Keratinocyte (primary cell): Measurements from ENCODE around the gene PRXL2C. TPM values are rescaled to one million over a fixed set of nuclear protein-coding genes. Genes with fewer than 3 reads are reported as not detected.

ENCODE experiments used
- DNase-seq: peaks from one replicate; pipeline ENCODE4 v3.0.0-alpha.2; 2011; ENCODE audit warnings: low read depth, missing footprints, low spot score
- FAIRE-seq: peaks from 2 replicates; lab custom pipeline; 2011; peaks lifted over from hg19 to GRCh38; lab: Jason Lieb, UNC
- H2AFZ ChIP-seq: 2 replicates; pipeline ENCODE4 v1.6.0; 2012; ENCODE audit warnings: low read length, control low read depth, inconsistent platforms; ENCODE audit not compliant: control insufficient read depth
- H3K27ac ChIP-seq: 2 replicates; pipeline ENCODE4 v1.5.1; 2011; ENCODE audit warnings: low read length; ENCODE audit not compliant: control insufficient read depth, insufficient read depth
- H3K27me3 ChIP-seq: 3 replicates; pipeline ENCODE4 v1.6.0; 2011; ENCODE audit warnings: low read length; ENCODE audit not compliant: control insufficient read depth, insufficient read depth; ENCODE audit errors: extremely low read depth
- H3K36me3 ChIP-seq, 2 experiments: 2 replicates in 1 of 2; 3 replicates in 1 of 2; pipeline ENCODE4 v1.5.1; 2011; ENCODE audit warnings: low read length in 2 of 2, mild to moderate bottlenecking in 1 of 2; ENCODE audit not compliant: control insufficient read depth in 2 of 2, insufficient read depth in 2 of 2; ENCODE audit errors: extremely low read depth in 1 of 2
- H3K4me1 ChIP-seq: 3 replicates; pipeline ENCODE4 v1.5.1; 2011; ENCODE audit warnings: low read length; ENCODE audit not compliant: control insufficient read depth, insufficient read depth; ENCODE audit errors: extremely low read depth
- H3K4me2 ChIP-seq: 3 replicates; pipeline ENCODE4 v1.6.0; 2011; ENCODE audit warnings: low read depth, low read length; ENCODE audit not compliant: control insufficient read depth, insufficient read depth; ENCODE audit errors: extremely low read depth
- H3K4me3 ChIP-seq, 3 experiments: fragments of 200-600 bp in 1 of 3; sonication (generic) in 1 of 3; 2 replicates in 2 of 3; 3 replicates in 1 of 3; pipeline ENCODE4 v1.5.1; 2011 to 2016; ENCODE audit warnings: low read length in 3 of 3, mild to moderate bottlenecking in 3 of 3, control low read depth in 2 of 3, inconsistent platforms in 1 of 3, low read depth in 1 of 3, mixed read lengths in 1 of 3, mixed run types in 1 of 3, moderate library complexity in 1 of 3; ENCODE audit not compliant: control insufficient read depth in 2 of 3, insufficient read depth in 2 of 3; ENCODE audit errors: extremely low read depth in 1 of 3
- H3K79me2 ChIP-seq: 2 replicates; pipeline ENCODE4 v1.6.0; 2012; ENCODE audit warnings: low read length; ENCODE audit not compliant: control insufficient read depth, insufficient read depth
- H3K9ac ChIP-seq: 3 replicates; pipeline ENCODE4 v1.6.0; 2011; ENCODE audit warnings: low read length; ENCODE audit not compliant: control insufficient read depth, insufficient read depth; ENCODE audit errors: extremely low read depth
- H3K9me1 ChIP-seq: 3 replicates; pipeline ENCODE4 v1.6.0; 2011; ENCODE audit warnings: low read length; ENCODE audit not compliant: control insufficient read depth, insufficient read depth; ENCODE audit errors: extremely low read depth
- H3K9me3 ChIP-seq: 2 replicates; pipeline ENCODE4 v1.5.1; 2012; ENCODE audit warnings: low read depth, low read length; ENCODE audit not compliant: control insufficient read depth
- H4K20me1 ChIP-seq: 3 replicates; pipeline ENCODE4 v1.6.0; 2011; ENCODE audit warnings: low read length; ENCODE audit not compliant: control insufficient read depth, insufficient read depth; ENCODE audit errors: extremely low read depth
- CTCF ChIP-seq, 3 experiments: IDR thresholded peaks in 1 of 3; conservative IDR thresholded peaks in 1 of 3; optimal IDR thresholded peaks in 1 of 3; 2 replicates in 2 of 3; 3 replicates in 1 of 3; pipeline versions ENCODE3 to v1.5.1; 2011; ENCODE audit warnings: low read length in 3 of 3, mild to moderate bottlenecking in 3 of 3, moderate library complexity in 2 of 3, control low read depth in 1 of 3, inconsistent platforms in 1 of 3; ENCODE audit not compliant: insufficient read depth in 2 of 3; ENCODE audit errors: extremely low read depth in 1 of 3
- EZH2 ChIP-seq: IDR thresholded peaks from one replicate; pipeline ENCODE4 v1.6.1; 2012; ENCODE audit warnings: inconsistent platforms, mild to moderate bottlenecking, low read length, moderate library complexity
- dilution Hi-C: fragments of 300-500 bp; cut with MboI; formaldehyde crosslinking; loops from one replicate; pipeline ENCODE4 v1.7.0; 2020; ENCODE audit warnings: low sequenced_read_pairs; ENCODE audit not compliant: extremely low pct_ligation_motif_present
- polyA plus RNA-seq, 5 experiments: library from polyadenylated mRNA; depleted of rRNA in 3 of 5; stranded (reverse) in 3 of 5; stranded (forward) in 1 of 5; unstranded in 1 of 5; fragments of >200 nt; gene quantifications; 1 replicate in 1 of 5; 2 replicates in 3 of 5; 3 replicates in 1 of 5; pipeline versions ENCODE4 v1.2.1 to v1.2.3, GENCODE V29; 2011 to 2012; ENCODE audit warnings: missing spikeins in 2 of 5, low read depth in 1 of 5, low replicate concordance in 1 of 5

PRXL2C gene
- polyA plus RNA-seq, 1 donor (not counting 4 experiments of a cell fraction or from before 2014, with no cell fraction given): 10.1 TPM

- H3K36me3 ChIP-seq: no peaks in the 10 kb centered on the region
- no peak for FAIRE-seq
These were observed 8.5 kb upstream of the PRXL2C start for GRCh38 chr9:96663506-96664120.

DNA sequence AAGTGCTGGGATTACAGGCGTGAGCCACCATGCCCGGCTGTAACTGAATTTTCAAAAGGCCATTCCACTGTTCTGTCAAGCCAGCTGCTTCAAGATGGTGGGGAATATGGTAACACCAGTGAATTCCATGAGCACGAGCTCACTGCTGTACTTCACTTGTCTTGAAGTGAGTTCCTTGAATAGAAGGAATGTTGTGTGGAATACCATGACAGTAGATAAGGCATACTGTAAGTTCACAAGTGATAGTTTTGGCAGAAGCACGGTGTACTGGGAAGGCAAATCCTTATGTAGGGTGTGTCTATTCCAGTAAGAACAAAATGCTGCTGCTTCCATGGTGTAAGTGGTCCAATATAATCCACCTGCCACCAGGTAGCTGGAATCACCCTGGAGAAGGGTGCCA lies 6.6 kb upstream of the PRXL2C start:
- dilution Hi-C loops: no loop called here
- Histone ChIP-seq H3K4me1 (no peaks in the 10 kb centered on the region), H3K9ac (no peak overlapping the region), H3K79me2 (no peaks in the 10 kb centered on the region), H4K20me1 (no peaks in the 10 kb centered on the region), H3K9me3 (no peaks in the 10 kb centered on the region), H3K4me3 (no peak overlapping the region), H3K4me2 (no peak overlapping the region), H2AFZ (no peak overlapping the region), H3K9me1 (no peaks in the 10 kb centered on the region), H3K27ac (no peak overlapping the region), H3K27me3 (no peaks in the 10 kb centered on the region), H3K36me3 (no peaks in the 10 kb centered on the region)
- DNase-seq (no peak), FAIRE-seq (no peak)
- TF ChIP-seq CTCF (optimal IDR thresholded peaks at IDR 0.05 in 1 of 3, IDR thresholded peaks at IDR 0.05 in 1 of 3, conservative IDR thresholded peaks at IDR 0.05 in 1 of 3; ENCODE audit: extremely low read depth in 1 of 3, insufficient read depth in 2 of 3, low read length in 3 of 3) (no peak), EZH2 (no peak)

More at GRCh38 chr9:96663506-96664120, 8.5 kb upstream of the PRXL2C start:
- no peak overlapping the region for H3K27ac ChIP-seq
- dilution Hi-C loops: no loop called here
- DNase-seq: no peak
- H3K4me2 ChIP-seq: no peak overlapping the region
- H3K9me1 ChIP-seq: no peaks in the 10 kb centered on the region
- TF ChIP-seq EZH2 (no peak), CTCF (optimal IDR thresholded peaks at IDR 0.05 in 1 of 3, IDR thresholded peaks at IDR 0.05 in 1 of 3, conservative IDR thresholded peaks at IDR 0.05 in 1 of 3; ENCODE audit: extremely low read depth in 1 of 3, insufficient read depth in 2 of 3, low read length in 3 of 3) (no peak)
- H3K27me3 ChIP-seq: no peaks in the 10 kb centered on the region
- no peaks in the 10 kb centered on the region for H3K79me2 ChIP-seq
- H3K9me3 ChIP-seq: no peaks in the 10 kb centered on the region
- H3K4me1 ChIP-seq: no peaks in the 10 kb centered on the region
- H3K4me3 ChIP-seq: no peak overlapping the region
- no peak overlapping the region for H2AFZ ChIP-seq
- no peaks in the 10 kb centered on the region for H4K20me1 ChIP-seq
- H3K9ac ChIP-seq: no peak overlapping the region
